GM23338 (cell line): ENCODE data around the gene LORICRIN. TPM values are rescaled to one million over a fixed set of nuclear protein-coding genes. Genes with fewer than 3 reads are reported as not detected.

Experiments
- ATAC-seq: fragments of 200-7000 bp; cut with Tn5 transposase; 3 replicates; pipeline ENCODE4 v1.9.1; 2020
- DNase-seq: peaks from one replicate; pipeline ENCODE4 v3.0.0-alpha.2; 2015; ENCODE audit warnings: low spot score
- H2AFZ ChIP-seq: fragments of 200-600 bp; sonication (generic); 2 replicates; pipeline ENCODE4 v1.8.0; 2016; ENCODE audit warnings: antibody characterized with exemption, mild to moderate bottlenecking, moderate library complexity
- H3F3A ChIP-seq: fragments of 200-600 bp; sonication (generic); replicated peaks from 2 replicates; pipeline ENCODE4 v1.8.0; 2017; ENCODE audit warnings: antibody characterized with exemption, mixed run types, low read depth
- H3K27ac ChIP-seq: fragments of 200-600 bp; sonication (generic); 2 replicates; pipeline ENCODE4 v1.6.1; 2016; ENCODE audit warnings: low read depth
- H3K27me3 ChIP-seq: fragments of 200-600 bp; sonication (generic); 2 replicates; pipeline ENCODE4 v1.8.0; 2016; ENCODE audit warnings: mild to moderate bottlenecking, mixed run types, moderate library complexity; ENCODE audit not compliant: insufficient read depth
- H3K36me3 ChIP-seq: fragments of 200-600 bp; sonication (generic); 2 replicates; pipeline ENCODE4 v1.8.0; 2016; ENCODE audit warnings: mild to moderate bottlenecking; ENCODE audit not compliant: insufficient read depth
- H3K4me1 ChIP-seq: fragments of 200-600 bp; sonication (generic); 2 replicates; pipeline ENCODE4 v1.8.0; 2016; ENCODE audit warnings: mild to moderate bottlenecking, moderate library complexity; ENCODE audit not compliant: insufficient read depth
- H3K4me2 ChIP-seq: fragments of 200-600 bp; sonication (generic); 2 replicates; pipeline ENCODE4 v1.7.1; 2017; ENCODE audit warnings: mixed run types
- H3K4me3 ChIP-seq: fragments of 200-600 bp; sonication (generic); 2 replicates; pipeline ENCODE4 v1.6.1; 2016; ENCODE audit warnings: mixed run types
- H3K79me2 ChIP-seq: fragments of 200-600 bp; sonication (generic); replicated peaks from 2 replicates; pipeline ENCODE4 v1.8.0; 2017; ENCODE audit warnings: mild to moderate bottlenecking; ENCODE audit not compliant: insufficient read depth
- H3K9me2 ChIP-seq: fragments of 200-600 bp; sonication (generic); 2 replicates; pipeline ENCODE4 v1.8.0; 2017; ENCODE audit not compliant: insufficient read depth
- H4K20me1 ChIP-seq: fragments of 200-600 bp; sonication (generic); replicated peaks from 2 replicates; pipeline ENCODE4 v1.8.0; 2017; ENCODE audit warnings: mild to moderate bottlenecking; ENCODE audit not compliant: insufficient read depth
- H3K27ac Mint-ChIP-seq: 2 replicates; pipeline ENCODE4 v1.8.0; 2020; ENCODE audit warnings: inconsistent platforms, mild to moderate bottlenecking, moderate library complexity, mixed read lengths
- H3K27me3 Mint-ChIP-seq: 3 replicates; pipeline ENCODE4 v1.8.0; 2022; ENCODE audit warnings: low read depth, mild to moderate bottlenecking, moderate library complexity, mixed read lengths, inconsistent platforms; ENCODE audit not compliant: insufficient read depth, poor library complexity
- H3K36me3 Mint-ChIP-seq: 3 replicates; pipeline ENCODE4 v1.8.0; 2021; ENCODE audit warnings: low read depth, mild to moderate bottlenecking, inconsistent platforms, moderate library complexity, mixed read lengths
- H3K4me1 Mint-ChIP-seq: 3 replicates; pipeline ENCODE4 v1.8.0; 2020; ENCODE audit warnings: mild to moderate bottlenecking, inconsistent platforms, mixed read lengths
- H3K4me3 Mint-ChIP-seq: 3 replicates; pipeline ENCODE4 v1.8.0; 2021; ENCODE audit warnings: moderate library complexity, mild to moderate bottlenecking, inconsistent platforms, mixed read lengths
- H3K9me3 Mint-ChIP-seq: 3 replicates; pipeline ENCODE4 v1.8.0; 2020; ENCODE audit warnings: moderate library complexity, mild to moderate bottlenecking, inconsistent platforms, mixed read lengths
- CREB1 ChIP-seq: fragments of 250-450 bp; sonication (Bioruptor Pico); IDR thresholded peaks from 2 replicates; pipeline ENCODE4 v1.5.0; 2020; ENCODE audit warnings: low read depth, mild to moderate bottlenecking, moderate library complexity
- CTCF ChIP-seq, 2 experiments: fragments of 200-600 bp in 1 of 2; sonication (generic) in 1 of 2; conservative IDR thresholded peaks; 2 replicates each; pipeline versions ENCODE4 v1.5.1 to v1.6.1; 2016 to 2017; ENCODE audit warnings: antibody characterized with exemption in 2 of 2, low read depth in 2 of 2, mild to moderate bottlenecking in 2 of 2, moderate library complexity in 1 of 2
- ETS1 ChIP-seq: IDR thresholded peaks from 2 replicates; pipeline ENCODE4 v1.6.1; 2016; ENCODE audit warnings: antibody characterized with exemption
- EZH2 ChIP-seq: fragments of 200-600 bp; sonication (generic); IDR thresholded peaks from one replicate; pipeline ENCODE4 v1.8.0; 2017; ENCODE audit warnings: antibody characterized with exemption, mild to moderate bottlenecking, low read depth; ENCODE audit not compliant: unreplicated experiment
- EZH2phosphoT487 ChIP-seq: fragments of 200-600 bp; sonication (generic); IDR thresholded peaks from one replicate; pipeline ENCODE4 v1.8.1; 2018; ENCODE audit warnings: antibody characterized with exemption; ENCODE audit not compliant: unreplicated experiment
- JUNB ChIP-seq: IDR thresholded peaks from one replicate; pipeline ENCODE4 v1.6.1; 2016; ENCODE audit warnings: antibody characterized with exemption; ENCODE audit not compliant: unreplicated experiment
- NANOG ChIP-seq: IDR thresholded peaks from 2 replicates; pipeline ENCODE4 v1.6.1; 2016; ENCODE audit warnings: antibody characterized with exemption, borderline replicate concordance
- POLR2AphosphoS5 ChIP-seq: IDR thresholded peaks from 2 replicates; pipeline ENCODE4 v1.6.1; 2016; ENCODE audit warnings: antibody characterized with exemption, low read depth
- REST ChIP-seq: IDR thresholded peaks from one replicate; pipeline ENCODE4 v1.6.1; 2018; ENCODE audit warnings: antibody characterized with exemption; ENCODE audit not compliant: unreplicated experiment
- STAT1 ChIP-seq: IDR thresholded peaks from one replicate; pipeline ENCODE4 v1.6.1; 2016; ENCODE audit warnings: antibody characterized with exemption; ENCODE audit not compliant: unreplicated experiment
- polyA plus RNA-seq: library from polyadenylated mRNA; unstranded; fragments of >200 nt; fragmentation: Nextera tagmentation; extraction: Ambion mirVana; gene quantifications from 2 replicates; pipeline ENCODE4 v1.2.1, GENCODE V29; 2016
- total RNA-seq: library from RNA; depleted of rRNA; stranded (reverse); fragments of >200 nt; shearing (Covaris generic); gene quantifications from 2 replicates; pipeline ENCODE4 v1.2.3, GENCODE V29; 2014
- TF ChIP-seq, protein P1 (sequence below): fragments of 250-450 bp; sonication (Bioruptor Pico); IDR thresholded peaks from 2 replicates; pipeline ENCODE4 v1.5.0; 2020; ENCODE audit warnings: mild to moderate bottlenecking, moderate library complexity

LORICRIN gene
- total and polyA plus RNA-seq, 2 experiments from 2014 or later = 0.23 TPM; not detected in 1

DNA sequence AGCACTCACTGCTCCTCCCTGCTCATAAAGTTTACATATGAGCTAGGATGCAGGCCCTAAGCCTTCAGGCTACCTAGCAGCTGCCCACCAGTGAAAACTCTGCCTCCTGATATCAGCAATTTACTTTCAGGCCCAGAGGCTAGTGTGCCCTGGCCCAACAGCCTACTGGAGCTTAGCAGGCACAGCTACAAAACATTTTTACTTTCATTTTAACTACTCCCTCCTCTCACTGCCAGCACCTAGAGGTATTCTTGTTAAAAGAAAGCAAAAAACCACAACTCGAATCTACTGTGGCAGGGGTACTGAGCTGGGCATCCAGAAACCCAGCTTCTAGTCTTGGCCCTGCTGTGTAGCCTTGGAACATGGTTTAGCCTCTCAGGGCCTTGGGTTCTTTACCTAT, 5.8 kb upstream of the LORICRIN start:
- ATAC-seq = no peak
- no peak overlapping the region for H3K4me2 ChIP-seq

More for the DNA sequence above, 5.8 kb upstream of the LORICRIN start:
- H3K27me3 ChIP-seq = peaks cover 5% of the 10 kb centered on the region
- no peaks in the 10 kb centered on the region for H3K4me1 ChIP-seq
- no peaks in the 10 kb centered on the region for H3K36me3 ChIP-seq
- no peak overlapping the region for H3K27ac ChIP-seq
- H3K9me3 Mint-ChIP-seq = no peaks in the 10 kb centered on the region
- H3K79me2 ChIP-seq = no peaks in the 10 kb centered on the region
- H3K9me2 ChIP-seq = peaks cover 4% of the 10 kb centered on the region; the same call in 1 of the 2 replicates
- DNase-seq = no peak
- no peak overlapping the region for H3K4me3 ChIP-seq
- H4K20me1 ChIP-seq = no peaks in the 10 kb centered on the region
- no peaks in the 10 kb centered on the region for H3K4me1 Mint-ChIP-seq
- no peak overlapping the region for H2AFZ ChIP-seq
- H3K27ac Mint-ChIP-seq = no peak overlapping the region; the same call in 1 of the 2 replicates
- H3K36me3 Mint-ChIP-seq = no peaks in the 10 kb centered on the region
- TF ChIP-seq EZH2 = no peak
- no peak for TF ChIP-seq POLR2AphosphoS5
- no peak for TF ChIP-seq NANOG
- no peak for TF ChIP-seq CTCF (conservative IDR thresholded peaks at IDR 0.05; ENCODE audit: low read depth in 2 of 2)
- TF ChIP-seq STAT1 = no peak
- no peak for TF ChIP-seq ETS1
- no peak for TF ChIP-seq EZH2phosphoT487
- no peak for TF ChIP-seq CREB1 (CRISPR knock-in tag)
- TF ChIP-seq JUNB = no peak
- TF ChIP-seq, protein P1, sequence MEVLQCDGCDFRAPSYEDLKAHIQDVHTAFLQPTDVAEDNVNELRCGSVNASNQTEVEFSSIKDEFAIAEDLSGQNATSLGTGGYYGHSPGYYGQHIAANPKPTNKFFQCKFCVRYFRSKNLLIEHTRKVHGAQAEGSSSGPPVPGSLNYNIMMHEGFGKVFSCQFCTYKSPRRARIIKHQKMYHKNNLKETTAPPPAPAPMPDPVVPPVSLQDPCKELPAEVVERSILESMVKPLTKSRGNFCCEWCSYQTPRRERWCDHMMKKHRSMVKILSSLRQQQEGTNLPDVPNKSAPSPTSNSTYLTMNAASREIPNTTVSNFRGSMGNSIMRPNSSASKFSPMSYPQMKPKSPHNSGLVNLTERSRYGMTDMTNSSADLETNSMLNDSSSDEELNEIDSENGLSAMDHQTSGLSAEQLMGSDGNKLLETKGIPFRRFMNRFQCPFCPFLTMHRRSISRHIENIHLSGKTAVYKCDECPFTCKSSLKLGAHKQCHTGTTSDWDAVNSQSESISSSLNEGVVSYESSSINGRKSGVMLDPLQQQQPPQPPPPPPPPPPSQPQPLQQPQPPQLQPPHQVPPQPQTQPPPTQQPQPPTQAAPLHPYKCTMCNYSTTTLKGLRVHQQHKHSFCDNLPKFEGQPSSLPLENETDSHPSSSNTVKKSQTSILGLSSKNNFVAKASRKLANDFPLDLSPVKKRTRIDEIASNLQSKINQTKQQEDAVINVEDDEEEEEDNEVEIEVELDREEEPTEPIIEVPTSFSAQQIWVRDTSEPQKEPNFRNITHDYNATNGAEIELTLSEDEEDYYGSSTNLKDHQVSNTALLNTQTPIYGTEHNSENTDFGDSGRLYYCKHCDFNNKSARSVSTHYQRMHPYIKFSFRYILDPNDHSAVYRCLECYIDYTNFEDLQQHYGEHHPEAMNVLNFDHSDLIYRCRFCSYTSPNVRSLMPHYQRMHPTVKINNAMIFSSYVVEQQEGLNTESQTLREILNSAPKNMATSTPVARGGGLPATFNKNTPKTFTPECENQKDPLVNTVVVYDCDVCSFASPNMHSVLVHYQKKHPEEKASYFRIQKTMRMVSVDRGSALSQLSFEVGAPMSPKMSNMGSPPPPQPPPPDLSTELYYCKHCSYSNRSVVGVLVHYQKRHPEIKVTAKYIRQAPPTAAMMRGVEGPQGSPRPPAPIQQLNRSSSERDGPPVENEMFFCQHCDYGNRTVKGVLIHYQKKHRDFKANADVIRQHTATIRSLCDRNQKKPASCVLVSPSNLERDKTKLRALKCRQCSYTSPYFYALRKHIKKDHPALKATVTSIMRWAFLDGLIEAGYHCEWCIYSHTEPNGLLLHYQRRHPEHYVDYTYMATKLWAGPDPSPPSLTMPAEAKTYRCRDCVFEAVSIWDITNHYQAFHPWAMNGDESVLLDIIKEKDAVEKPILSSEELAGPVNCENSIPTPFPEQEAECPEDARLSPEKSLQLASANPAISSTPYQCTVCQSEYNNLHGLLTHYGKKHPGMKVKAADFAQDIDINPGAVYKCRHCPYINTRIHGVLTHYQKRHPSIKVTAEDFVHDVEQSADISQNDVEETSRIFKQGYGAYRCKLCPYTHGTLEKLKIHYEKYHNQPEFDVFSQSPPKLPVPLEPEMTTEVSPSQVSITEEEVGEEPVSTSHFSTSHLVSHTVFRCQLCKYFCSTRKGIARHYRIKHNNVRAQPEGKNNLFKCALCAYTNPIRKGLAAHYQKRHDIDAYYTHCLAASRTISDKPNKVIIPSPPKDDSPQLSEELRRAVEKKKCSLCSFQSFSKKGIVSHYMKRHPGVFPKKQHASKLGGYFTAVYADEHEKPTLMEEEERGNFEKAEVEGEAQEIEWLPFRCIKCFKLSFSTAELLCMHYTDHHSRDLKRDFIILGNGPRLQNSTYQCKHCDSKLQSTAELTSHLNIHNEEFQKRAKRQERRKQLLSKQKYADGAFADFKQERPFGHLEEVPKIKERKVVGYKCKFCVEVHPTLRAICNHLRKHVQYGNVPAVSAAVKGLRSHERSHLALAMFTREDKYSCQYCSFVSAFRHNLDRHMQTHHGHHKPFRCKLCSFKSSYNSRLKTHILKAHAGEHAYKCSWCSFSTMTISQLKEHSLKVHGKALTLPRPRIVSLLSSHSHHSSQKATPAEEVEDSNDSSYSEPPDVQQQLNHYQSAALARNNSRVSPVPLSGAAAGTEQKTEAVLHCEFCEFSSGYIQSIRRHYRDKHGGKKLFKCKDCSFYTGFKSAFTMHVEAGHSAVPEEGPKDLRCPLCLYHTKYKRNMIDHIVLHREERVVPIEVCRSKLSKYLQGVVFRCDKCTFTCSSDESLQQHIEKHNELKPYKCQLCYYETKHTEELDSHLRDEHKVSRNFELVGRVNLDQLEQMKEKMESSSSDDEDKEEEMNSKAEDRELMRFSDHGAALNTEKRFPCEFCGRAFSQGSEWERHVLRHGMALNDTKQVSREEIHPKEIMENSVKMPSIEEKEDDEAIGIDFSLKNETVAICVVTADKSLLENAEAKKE = no peak
- TF ChIP-seq REST = no peak
- H3K27me3 Mint-ChIP-seq = peaks cover 4% of the 10 kb centered on the region
- no peaks in the 10 kb centered on the region for H3F3A ChIP-seq
- H3K4me3 Mint-ChIP-seq = no peak overlapping the region
